ENCODE results near the gene HNRNPM.

- no peak for TF ChIP-seq EP300 (IDR thresholded peaks at IDR 0.05)
- TF ChIP-seq, protein P1, sequence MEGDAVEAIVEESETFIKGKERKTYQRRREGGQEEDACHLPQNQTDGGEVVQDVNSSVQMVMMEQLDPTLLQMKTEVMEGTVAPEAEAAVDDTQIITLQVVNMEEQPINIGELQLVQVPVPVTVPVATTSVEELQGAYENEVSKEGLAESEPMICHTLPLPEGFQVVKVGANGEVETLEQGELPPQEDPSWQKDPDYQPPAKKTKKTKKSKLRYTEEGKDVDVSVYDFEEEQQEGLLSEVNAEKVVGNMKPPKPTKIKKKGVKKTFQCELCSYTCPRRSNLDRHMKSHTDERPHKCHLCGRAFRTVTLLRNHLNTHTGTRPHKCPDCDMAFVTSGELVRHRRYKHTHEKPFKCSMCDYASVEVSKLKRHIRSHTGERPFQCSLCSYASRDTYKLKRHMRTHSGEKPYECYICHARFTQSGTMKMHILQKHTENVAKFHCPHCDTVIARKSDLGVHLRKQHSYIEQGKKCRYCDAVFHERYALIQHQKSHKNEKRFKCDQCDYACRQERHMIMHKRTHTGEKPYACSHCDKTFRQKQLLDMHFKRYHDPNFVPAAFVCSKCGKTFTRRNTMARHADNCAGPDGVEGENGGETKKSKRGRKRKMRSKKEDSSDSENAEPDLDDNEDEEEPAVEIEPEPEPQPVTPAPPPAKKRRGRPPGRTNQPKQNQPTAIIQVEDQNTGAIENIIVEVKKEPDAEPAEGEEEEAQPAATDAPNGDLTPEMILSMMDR (IDR thresholded peaks at IDR 0.05) = no peak
These were observed 73.8 kb downstream of the HNRNPM start for GRCh38 chr19:8518536-8518935.
